ENCODE measurements around the gene USP32.
"Not testable (repeated sequence)": the region's sequence is repeated elsewhere in the genome, so short reads cannot be mapped to it uniquely, and the experiment has no call there.

The USP32 gene

GRCh38 chr17:60383379-60383778 is 8.6 kb downstream of the USP32 start:
- no peak overlapping the region for H3K4me3 ChIP-seq (replicated peaks; ENCODE audit: low read depth, low read length)
- no peak for DNase-seq (ENCODE audit: extremely low read depth, low read depth)
- no peak for TF ChIP-seq CTCF (IDR thresholded peaks at IDR 0.05; ENCODE audit: low read depth, low read length, missing control alignments)

- no peak overlapping the region for H3K4me3 ChIP-seq (replicated peaks; ENCODE audit: low read depth, low read length)
- TF ChIP-seq CTCF (IDR thresholded peaks at IDR 0.05; ENCODE audit: low read depth, low read length, missing control alignments), result no peak
- DNase-seq (ENCODE audit: extremely low read depth, low read depth), result no peak
Measured at GRCh38 chr17:60381958-60382357, 10.0 kb downstream of the USP32 start.

GRCh38 chr17:60379461-60379860 is 12.5 kb downstream of the USP32 start:
- DNase-seq (ENCODE audit: extremely low read depth, low read depth); H3K4me3 ChIP-seq (replicated peaks; ENCODE audit: low read depth, low read length): not testable (repeated sequence)

GRCh38 chr17:60378187-60378586 is 13.7 kb downstream of the USP32 start:
- H3K4me3 ChIP-seq (replicated peaks; ENCODE audit: low read depth, low read length); DNase-seq (ENCODE audit: extremely low read depth, low read depth): not testable (repeated sequence)

- DNase-seq (ENCODE audit: extremely low read depth, low read depth), result no peak
- no peak for TF ChIP-seq CTCF (IDR thresholded peaks at IDR 0.05; ENCODE audit: low read depth, low read length, missing control alignments)
- no peak overlapping the region for H3K4me3 ChIP-seq (replicated peaks; ENCODE audit: low read depth, low read length)
Measured at GRCh38 chr17:60372790-60373483, 19.0 kb downstream of the USP32 start.

- no peak for DNase-seq (ENCODE audit: extremely low read depth, low read depth)
- TF ChIP-seq CTCF (IDR thresholded peaks at IDR 0.05; ENCODE audit: low read depth, low read length, missing control alignments), result no peak
- no peak overlapping the region for H3K4me3 ChIP-seq (replicated peaks; ENCODE audit: low read depth, low read length)
Measured at GRCh38 chr17:60371818-60372510, 20.0 kb downstream of the USP32 start.

- no peak overlapping the region for H3K4me3 ChIP-seq (replicated peaks; ENCODE audit: low read depth, low read length)
- TF ChIP-seq CTCF (IDR thresholded peaks at IDR 0.05; ENCODE audit: low read depth, low read length, missing control alignments), result no peak
Measured at GRCh38 chr17:60371416-60371815, 20.5 kb downstream of the USP32 start.

GRCh38 chr17:60369727-60370126 is 22.2 kb downstream of the USP32 start:
- DNase-seq (ENCODE audit: extremely low read depth, low read depth), result no peak
- no peak for TF ChIP-seq CTCF (IDR thresholded peaks at IDR 0.05; ENCODE audit: low read depth, low read length, missing control alignments)
- H3K4me3 ChIP-seq (replicated peaks; ENCODE audit: low read depth, low read length), result no peak overlapping the region

More at GRCh38 chr17:60371416-60371815, 20.5 kb downstream of the USP32 start:
- DNase-seq (ENCODE audit: extremely low read depth, low read depth), result no peak

All from HFF-Myc (cell line).